H9 (cell line): ENCODE data around the gene S1PR5. TPM values are rescaled to one million over a fixed set of nuclear protein-coding genes. Genes with fewer than 3 reads are reported as not detected.
A peak's percentile ranks its signal among the peaks of the same experiment; 100 is the strongest.

Experiments used
- DNase-seq: peaks from one replicate; pipeline ENCODE4 v3.0.0-alpha.2; 2017
- H2AFZ ChIP-seq: one replicate; pipeline ENCODE4 v1.6.1; 2013; ENCODE audit warnings: mild to moderate bottlenecking, low read length, control low read depth, moderate library complexity
- H2AK5ac ChIP-seq: 2 replicates; pipeline ENCODE4 v1.6.1; 2013; ENCODE audit warnings: low read length, control low read depth, mixed read lengths; ENCODE audit not compliant: insufficient read length
- H2BK120ac ChIP-seq: one replicate; pipeline ENCODE4 v1.6.1; 2013; ENCODE audit warnings: low read depth, mild to moderate bottlenecking, low read length, control low read depth, inconsistent platforms; ENCODE audit not compliant: poor library complexity, severe bottlenecking
- H2BK12ac ChIP-seq: 2 replicates; pipeline ENCODE4 v1.6.1; 2013; ENCODE audit warnings: low read length, control low read depth, mixed read lengths, low read depth; ENCODE audit not compliant: insufficient read length
- H2BK15ac ChIP-seq: 2 replicates; pipeline ENCODE4 v1.6.1; 2013; ENCODE audit warnings: low read depth, low read length, control low read depth
- H2BK20ac ChIP-seq: one replicate; pipeline ENCODE4 v1.6.1; 2013; ENCODE audit warnings: low read depth, mild to moderate bottlenecking, low read length, control low read depth, inconsistent platforms; ENCODE audit not compliant: poor library complexity, severe bottlenecking
- H2BK5ac ChIP-seq: 2 replicates; pipeline ENCODE4 v1.6.1; 2013; ENCODE audit warnings: low read length, control low read depth, mixed read lengths; ENCODE audit not compliant: insufficient read length
- H3K14ac ChIP-seq: 2 replicates; pipeline ENCODE4 v1.6.1; 2013; ENCODE audit warnings: low read length, control low read depth; ENCODE audit not compliant: insufficient read depth
- H3K18ac ChIP-seq: 2 replicates; pipeline ENCODE4 v1.6.1; 2013; ENCODE audit warnings: low read depth, mild to moderate bottlenecking, mixed read lengths, low read length, control low read depth; ENCODE audit not compliant: insufficient read length
- H3K23ac ChIP-seq: 2 replicates; pipeline ENCODE4 v1.6.1; 2013; ENCODE audit warnings: low read length, control low read depth, mixed read lengths, low read depth; ENCODE audit not compliant: insufficient read length
- H3K23me2 ChIP-seq: 2 replicates; pipeline ENCODE4 v1.6.1; 2013; ENCODE audit warnings: low read depth, mild to moderate bottlenecking, mixed read lengths, low read length, control low read depth; ENCODE audit not compliant: insufficient read length, poor library complexity, severe bottlenecking
- H3K27ac ChIP-seq: 2 replicates; pipeline ENCODE4 v1.5.1; 2013; ENCODE audit warnings: low read length, control low read depth, mixed read lengths, low read depth; ENCODE audit not compliant: insufficient read length
- H3K27me3 ChIP-seq: 2 replicates; pipeline ENCODE4 v1.6.1; 2013; ENCODE audit warnings: low read length, control low read depth, inconsistent platforms; ENCODE audit not compliant: insufficient read depth
- H3K4ac ChIP-seq: 2 replicates; pipeline ENCODE4 v1.6.1; 2013; ENCODE audit warnings: low read depth, mild to moderate bottlenecking, control low read depth, inconsistent platforms, low read length, moderate library complexity
- H3K4me1 ChIP-seq: 2 replicates; pipeline ENCODE4 v1.6.1; 2013; ENCODE audit warnings: low read length, control low read depth, inconsistent platforms; ENCODE audit not compliant: insufficient read depth
- H3K4me2 ChIP-seq: 2 replicates; pipeline ENCODE4 v1.6.1; 2013; ENCODE audit warnings: low read length, control low read depth, mixed read lengths; ENCODE audit not compliant: insufficient read length, insufficient read depth
- H3K56ac ChIP-seq: 2 replicates; pipeline ENCODE4 v1.6.1; 2013; ENCODE audit warnings: low read depth, mild to moderate bottlenecking, mixed read lengths, low read length, control low read depth; ENCODE audit not compliant: insufficient read length
- H3K79me1 ChIP-seq: 2 replicates; pipeline ENCODE4 v1.6.1; 2013; ENCODE audit warnings: low read depth, mild to moderate bottlenecking, moderate library complexity, low read length, control low read depth, inconsistent platforms; ENCODE audit not compliant: insufficient read depth, poor library complexity, severe bottlenecking
- H3K79me2 ChIP-seq: 2 replicates; pipeline ENCODE4 v1.6.1; 2013; ENCODE audit warnings: low read length, control low read depth, inconsistent platforms; ENCODE audit not compliant: insufficient read depth
- H3K9ac ChIP-seq: 2 replicates; pipeline ENCODE4 v1.6.1; 2013; ENCODE audit warnings: low read length, control low read depth, mixed read lengths; ENCODE audit not compliant: insufficient read length; ENCODE audit errors: extremely low read depth
- H3K9me3 ChIP-seq: one replicate; pipeline ENCODE4 v1.6.1; 2013; ENCODE audit warnings: low read depth, low read length, inconsistent platforms; ENCODE audit not compliant: control insufficient read depth
- H3T11ph ChIP-seq: one replicate; pipeline ENCODE4 v1.6.1; 2013; ENCODE audit warnings: mild to moderate bottlenecking, low read length, control low read depth, inconsistent platforms
- H4K20me1 ChIP-seq: one replicate; pipeline ENCODE4 v1.6.1; 2013; ENCODE audit not compliant: control insufficient read depth, insufficient read length, insufficient read depth
- H4K5ac ChIP-seq: 2 replicates; pipeline ENCODE4 v1.6.1; 2013; ENCODE audit warnings: low read depth, mild to moderate bottlenecking, mixed read lengths, low read length, control low read depth; ENCODE audit not compliant: insufficient read length
- H4K8ac ChIP-seq: replicated peaks from 2 replicates; pipeline ENCODE4 v1.6.1; 2013; ENCODE audit warnings: low read length, control low read depth, mixed read lengths, low read depth; ENCODE audit not compliant: insufficient read length
- H4K91ac ChIP-seq: 2 replicates; pipeline ENCODE4 v1.6.1; 2013; ENCODE audit warnings: low read depth, mild to moderate bottlenecking, moderate library complexity, mixed read lengths, low read length, control low read depth; ENCODE audit not compliant: insufficient read length
- H3K27ac Mint-ChIP-seq, 3 experiments: 2 replicates in 2 of 3; 3 replicates in 1 of 3; pipeline ENCODE4 v1.8.0; 2020 to 2021; ENCODE audit warnings: mixed read lengths in 3 of 3, mild to moderate bottlenecking in 1 of 3, moderate library complexity in 1 of 3
- H3K27me3 Mint-ChIP-seq: 2 replicates; pipeline ENCODE4 v1.8.0; 2021; ENCODE audit warnings: low read depth, mild to moderate bottlenecking, moderate library complexity, mixed read lengths
- H3K36me3 Mint-ChIP-seq, 3 experiments: 2 replicates in 2 of 3; 3 replicates in 1 of 3; pipeline ENCODE4 v1.8.0; 2020 to 2021; ENCODE audit warnings: low read depth in 3 of 3, mixed read lengths in 3 of 3; ENCODE audit not compliant: insufficient read depth in 1 of 3
- H3K4me1 Mint-ChIP-seq, 2 experiments: 2 replicates each; pipeline ENCODE4 v1.8.0; 2020; ENCODE audit warnings: mixed read lengths in 2 of 2
- H3K4me3 Mint-ChIP-seq, 2 experiments: 2 replicates in 1 of 2; 3 replicates in 1 of 2; pipeline ENCODE4 v1.8.0; 2020 to 2021; ENCODE audit warnings: mild to moderate bottlenecking in 2 of 2, mixed read lengths in 2 of 2, moderate library complexity in 1 of 2
- H3K9me3 Mint-ChIP-seq, 2 experiments: 2 replicates in 1 of 2; 3 replicates in 1 of 2; pipeline ENCODE4 v1.8.0; 2020; ENCODE audit warnings: mild to moderate bottlenecking in 2 of 2, mixed read lengths in 2 of 2, moderate library complexity in 1 of 2
- CTCF ChIP-seq: fragments of 200-600 bp; sonication (generic); conservative IDR thresholded peaks from 3 replicates; pipeline ENCODE4 v1.8.0; 2021; ENCODE audit warnings: antibody characterized with exemption, mild to moderate bottlenecking
- WGBS: extraction: QIAGEN DNeasy Blood & Tissue Kit; methylation state at CpG from one replicate; pipeline ENCODE4 v1.1.7; 2013; ENCODE audit warnings: missing lambda C conversion rate, low lambda C conversion rate, mixed read lengths; ENCODE audit not compliant: insufficient read length; ENCODE audit errors: extremely low coverage; 5-methylcytosine and 5-hydroxymethylcytosine counted together
- total RNA-seq: library from RNA; stranded (reverse); gene quantifications from 2 replicates; pipeline ENCODE4 v1.2.1, GENCODE V29; 2021

S1PR5 gene
- total RNA-seq, 1 experiment from 2014 or later, result 8.1 TPM

GRCh38 chr19:10505583-10506229 is 11.5 kb downstream of the S1PR5 start:
- Mint-ChIP-seq H3K27me3 (peaks cover 3% of the 10 kb centered on the region), H3K4me1 (peaks cover 10 to 14% of the 10 kb centered on the region in 2 experiments), H3K27ac (no peak overlapping the region), H3K36me3 (peaks cover 2 to 5% (median 3%) of the 10 kb centered on the region in 3 experiments; a peak in 4 of 7 replicates), H3K4me3 (no peak overlapping the region; a peak in 1 of 5 replicates), H3K9me3 (no peaks in the 10 kb centered on the region)
- H2AK5ac ChIP-seq, result no peak overlapping the region
- peak; percentile 85 for TF ChIP-seq CTCF
- H3K23ac ChIP-seq, result no peak overlapping the region
- H3K9ac ChIP-seq, result no peak overlapping the region
- H3K4me2 ChIP-seq, result no peak overlapping the region
- no peak overlapping the region for H2BK5ac ChIP-seq
- H3K23me2 ChIP-seq, result peaks cover 7% of the 10 kb centered on the region
- DNase-seq, result peak; percentile 86
- H3K14ac ChIP-seq, result no peak overlapping the region
- no peak overlapping the region for H2BK120ac ChIP-seq
- H3K18ac ChIP-seq, result no peak overlapping the region
- no peak overlapping the region for H2BK15ac ChIP-seq
- no peaks in the 10 kb centered on the region for H4K20me1 ChIP-seq
- no peak overlapping the region for H3K4ac ChIP-seq
- H3K9me3 ChIP-seq, result no peaks in the 10 kb centered on the region
- no peak overlapping the region for H4K5ac ChIP-seq
- H3K4me1 ChIP-seq, result peaks cover 2% of the 10 kb centered on the region; the same call in 1 of the 2 replicates
- H3T11ph ChIP-seq, result no peak overlapping the region
- H4K8ac ChIP-seq, result no peak overlapping the region
- H3K27ac ChIP-seq, result no peak overlapping the region
- H2BK12ac ChIP-seq, result no peak overlapping the region
- no peak overlapping the region for H2AFZ ChIP-seq
- H3K27me3 ChIP-seq, result no peaks in the 10 kb centered on the region
- H3K79me2 ChIP-seq, result peaks cover 9% of the 10 kb centered on the region; the same call in 1 of the 2 replicates
- H3K79me1 ChIP-seq, result peaks cover 2% of the 10 kb centered on the region
- H4K91ac ChIP-seq, result no peak overlapping the region
- no CpG with 5 or more reads among the region's 17 CpGs for WGBS
- H3K56ac ChIP-seq, result no peak overlapping the region
- no peak overlapping the region for H2BK20ac ChIP-seq
